OCI-LY1 (cell line): ENCODE data around the gene BMP6.

Source experiments
- H2AFZ ChIP-seq: fragments of 200-600 bp; sonication (generic), shearing (Covaris generic); 2 replicates; pipeline ENCODE4 v1.6.0; 2014; ENCODE audit warnings: antibody characterized with exemption, mild to moderate bottlenecking, low read length
- H3F3A ChIP-seq: fragments of 200-600 bp; sonication (generic), shearing (Covaris generic); 2 replicates; pipeline ENCODE4 v1.6.0; 2014; ENCODE audit warnings: mild to moderate bottlenecking, antibody characterized with exemption, low read length, moderate library complexity; ENCODE audit not compliant: insufficient read depth
- H3K27ac ChIP-seq: fragments of 200-600 bp; sonication (generic); 2 replicates; pipeline ENCODE4 v1.5.1; 2014; ENCODE audit warnings: low read length, mixed run types, mild to moderate bottlenecking, low read depth; ENCODE audit not compliant: poor library complexity, severe bottlenecking
- H3K27me3 ChIP-seq: fragments of 200-600 bp; sonication (generic); 2 replicates; pipeline ENCODE4 v1.6.0; 2014; ENCODE audit warnings: antibody characterized with exemption, mild to moderate bottlenecking, low read length, moderate library complexity; ENCODE audit not compliant: insufficient read depth
- H3K36me3 ChIP-seq: fragments of 200-600 bp; sonication (generic); 2 replicates; pipeline ENCODE4 v1.6.1; 2014; ENCODE audit warnings: mild to moderate bottlenecking, antibody characterized with exemption, low read length, moderate library complexity, mixed read lengths; ENCODE audit not compliant: insufficient read depth
- H3K4me1 ChIP-seq: fragments of 200-600 bp; sonication (generic); 2 replicates; pipeline ENCODE4 v1.5.1; 2014; ENCODE audit warnings: mild to moderate bottlenecking, low read length, moderate library complexity; ENCODE audit not compliant: insufficient read depth, severe bottlenecking
- H3K4me2 ChIP-seq: fragments of 200-600 bp; sonication (generic), shearing (Covaris generic); 2 replicates; pipeline ENCODE4 v1.6.1; 2014; ENCODE audit warnings: low read length
- H3K4me3 ChIP-seq: fragments of 200-600 bp; sonication (generic); 2 replicates; pipeline ENCODE4 v1.5.1; 2014; ENCODE audit warnings: low read length, low read depth, mild to moderate bottlenecking, mixed read lengths; ENCODE audit not compliant: poor library complexity, severe bottlenecking
- H3K79me2 ChIP-seq: fragments of 200-600 bp; shearing (Covaris generic); 2 replicates; pipeline ENCODE4 v1.6.1; 2016; ENCODE audit warnings: mixed run types, low read length, mixed read lengths; ENCODE audit not compliant: insufficient read depth
- H3K9ac ChIP-seq: fragments of 200-600 bp; sonication (generic), shearing (Covaris generic); 2 replicates; pipeline ENCODE4 v1.6.1; 2014; ENCODE audit warnings: mild to moderate bottlenecking, low read length, mixed read lengths
- H3K9me2 ChIP-seq: fragments of 200-600 bp; sonication (generic), shearing (Covaris generic); 2 replicates; pipeline ENCODE4 v1.6.1; 2014; ENCODE audit warnings: low read depth, mild to moderate bottlenecking, low read length, mixed read lengths
- H3K9me3 ChIP-seq: fragments of 200-600 bp; shearing (Covaris generic); 2 replicates; pipeline ENCODE4 v1.6.1; 2014; ENCODE audit warnings: low read length, mixed read lengths
- H4K20me1 ChIP-seq: fragments of 200-600 bp; sonication (generic), shearing (Covaris generic); 2 replicates; pipeline ENCODE4 v1.6.0; 2016; ENCODE audit warnings: mild to moderate bottlenecking, low read length; ENCODE audit not compliant: insufficient read depth
- EZH2 ChIP-seq: fragments of 200-600 bp; sonication (generic), shearing (Covaris generic); IDR thresholded peaks from 2 replicates; pipeline ENCODE4 v1.8.0; 2017; ENCODE audit warnings: borderline replicate concordance, mixed run types, mild to moderate bottlenecking, antibody characterized with exemption, low read length, moderate library complexity, mixed read lengths
- TF ChIP-seq, protein P1 (sequence below): fragments of 200-600 bp; sonication (generic), shearing (Covaris generic); IDR thresholded peaks from 2 replicates; pipeline ENCODE4 v1.5.1; 2017; ENCODE audit warnings: mild to moderate bottlenecking, antibody characterized with exemption, low read length, moderate library complexity, mixed read lengths

Gene BMP6

DNA sequence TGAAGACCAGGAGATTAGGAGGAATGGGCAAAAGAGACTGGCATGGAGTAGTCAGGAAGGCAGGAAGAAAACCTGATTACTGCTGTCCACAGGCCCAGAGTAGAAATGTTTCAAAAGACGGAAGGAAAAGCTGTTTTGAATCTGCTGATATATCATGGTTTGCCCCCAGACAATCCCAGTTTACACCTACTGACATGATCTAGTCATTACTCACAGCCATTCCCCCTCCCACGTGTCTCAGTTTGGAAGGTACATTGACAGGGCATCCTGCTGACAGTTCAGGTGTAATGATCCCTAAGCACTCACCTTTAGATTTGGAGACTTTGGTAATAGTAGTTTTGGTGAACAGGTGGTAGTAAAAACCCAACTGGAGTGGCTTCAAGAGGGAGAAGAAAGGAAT, 194.5 kb downstream of the BMP6 start:
- Histone ChIP-seq H3K9me2 (no peaks in the 10 kb centered on the region), H3K79me2 (no peaks in the 10 kb centered on the region), H3F3A (no peaks in the 10 kb centered on the region), H3K9ac (no peak overlapping the region), H3K36me3 (no peaks in the 10 kb centered on the region), H3K27ac (no peak overlapping the region), H3K27me3 (peaks cover 5% of the 10 kb centered on the region; the same call in 1 of the 2 replicates), H3K4me2 (no peak overlapping the region), H4K20me1 (no peaks in the 10 kb centered on the region), H3K9me3 (no peaks in the 10 kb centered on the region), H2AFZ (no peak overlapping the region), H3K4me1 (peaks cover 8% of the 10 kb centered on the region), H3K4me3 (no peak overlapping the region)
- TF ChIP-seq, protein P1, sequence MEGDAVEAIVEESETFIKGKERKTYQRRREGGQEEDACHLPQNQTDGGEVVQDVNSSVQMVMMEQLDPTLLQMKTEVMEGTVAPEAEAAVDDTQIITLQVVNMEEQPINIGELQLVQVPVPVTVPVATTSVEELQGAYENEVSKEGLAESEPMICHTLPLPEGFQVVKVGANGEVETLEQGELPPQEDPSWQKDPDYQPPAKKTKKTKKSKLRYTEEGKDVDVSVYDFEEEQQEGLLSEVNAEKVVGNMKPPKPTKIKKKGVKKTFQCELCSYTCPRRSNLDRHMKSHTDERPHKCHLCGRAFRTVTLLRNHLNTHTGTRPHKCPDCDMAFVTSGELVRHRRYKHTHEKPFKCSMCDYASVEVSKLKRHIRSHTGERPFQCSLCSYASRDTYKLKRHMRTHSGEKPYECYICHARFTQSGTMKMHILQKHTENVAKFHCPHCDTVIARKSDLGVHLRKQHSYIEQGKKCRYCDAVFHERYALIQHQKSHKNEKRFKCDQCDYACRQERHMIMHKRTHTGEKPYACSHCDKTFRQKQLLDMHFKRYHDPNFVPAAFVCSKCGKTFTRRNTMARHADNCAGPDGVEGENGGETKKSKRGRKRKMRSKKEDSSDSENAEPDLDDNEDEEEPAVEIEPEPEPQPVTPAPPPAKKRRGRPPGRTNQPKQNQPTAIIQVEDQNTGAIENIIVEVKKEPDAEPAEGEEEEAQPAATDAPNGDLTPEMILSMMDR: no peak
- no peak for TF ChIP-seq EZH2

DNA sequence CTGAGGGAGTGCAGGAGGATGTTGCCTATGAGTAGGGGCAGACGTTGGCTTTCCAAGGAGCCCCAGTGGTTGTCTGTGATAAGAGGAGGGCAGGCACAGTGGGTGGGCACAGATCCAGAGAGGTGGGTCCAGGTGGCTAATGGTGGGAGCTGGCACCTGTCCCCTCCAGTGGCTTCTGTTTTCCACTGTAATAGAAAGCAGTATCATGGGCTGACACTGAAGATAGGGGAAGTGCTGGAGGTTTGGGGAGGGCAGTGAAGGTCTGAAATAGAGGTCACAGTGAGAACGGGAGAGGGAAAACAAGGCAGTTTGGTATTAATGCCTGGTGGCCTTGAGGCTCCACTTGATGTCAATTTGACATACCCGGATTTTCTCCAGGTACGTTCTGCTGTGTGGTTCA, 195.1 kb downstream of the BMP6 start:
- no peak overlapping the region for H3K4me3 ChIP-seq

DNA sequence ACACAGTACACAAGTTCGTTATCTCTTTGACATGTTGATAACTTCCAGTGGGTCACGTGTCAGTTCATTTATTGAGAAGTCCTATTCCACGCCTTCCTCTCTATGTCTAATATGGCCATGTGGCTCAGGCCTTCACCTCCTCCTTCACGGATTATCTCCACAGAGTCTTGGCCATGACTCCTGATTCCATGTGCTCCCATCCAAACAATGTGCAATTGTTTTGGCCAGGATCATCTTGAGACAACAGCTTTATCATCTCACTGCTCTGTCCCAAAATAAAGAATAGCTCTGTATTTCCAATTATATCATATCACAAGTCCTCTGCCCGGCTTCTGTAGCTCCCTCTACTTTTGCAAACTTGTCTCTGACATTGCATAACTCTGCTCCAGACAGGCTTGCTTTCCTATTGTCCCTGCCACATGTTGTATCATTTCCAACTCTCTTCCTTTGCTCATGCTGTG, 195.8 kb downstream of the BMP6 start:
- H3K4me2 ChIP-seq: no peak overlapping the region
- no peaks in the 10 kb centered on the region for H3K79me2 ChIP-seq
- no peaks in the 10 kb centered on the region for H3K9me2 ChIP-seq
- no peaks in the 10 kb centered on the region for H3K36me3 ChIP-seq
- H3K9ac ChIP-seq: no peak overlapping the region
- no peak overlapping the region for H3K27ac ChIP-seq
- H3K4me1 ChIP-seq: peaks cover 8% of the 10 kb centered on the region
- no peaks in the 10 kb centered on the region for H3F3A ChIP-seq
- H4K20me1 ChIP-seq: no peaks in the 10 kb centered on the region
- no peaks in the 10 kb centered on the region for H3K9me3 ChIP-seq
- no peak overlapping the region for H3K4me3 ChIP-seq
- TF ChIP-seq EZH2: no peak
- TF ChIP-seq, protein P1: no peak
- no peak overlapping the region for H2AFZ ChIP-seq
- no peaks in the 10 kb centered on the region for H3K27me3 ChIP-seq

More for the DNA sequence above, 195.1 kb downstream of the BMP6 start:
- no peaks in the 10 kb centered on the region for H4K20me1 ChIP-seq
- H3K27ac ChIP-seq: no peak overlapping the region
- no peak overlapping the region for H2AFZ ChIP-seq
- H3K9me2 ChIP-seq: no peaks in the 10 kb centered on the region
- H3K9me3 ChIP-seq: no peaks in the 10 kb centered on the region
- peaks cover 8% of the 10 kb centered on the region for H3K4me1 ChIP-seq
- TF ChIP-seq EZH2: no peak
- TF ChIP-seq, protein P1: no peak
- H3K27me3 ChIP-seq: no peaks in the 10 kb centered on the region
- no peaks in the 10 kb centered on the region for H3K36me3 ChIP-seq
- no peaks in the 10 kb centered on the region for H3K79me2 ChIP-seq
- no peak overlapping the region for H3K9ac ChIP-seq
- no peaks in the 10 kb centered on the region for H3F3A ChIP-seq
- no peak overlapping the region for H3K4me2 ChIP-seq
